ENCODE data around the gene LRRC71.
A peak's percentile ranks its signal among the peaks of the same experiment; 100 is the strongest.

The LRRC71 gene

DNA sequence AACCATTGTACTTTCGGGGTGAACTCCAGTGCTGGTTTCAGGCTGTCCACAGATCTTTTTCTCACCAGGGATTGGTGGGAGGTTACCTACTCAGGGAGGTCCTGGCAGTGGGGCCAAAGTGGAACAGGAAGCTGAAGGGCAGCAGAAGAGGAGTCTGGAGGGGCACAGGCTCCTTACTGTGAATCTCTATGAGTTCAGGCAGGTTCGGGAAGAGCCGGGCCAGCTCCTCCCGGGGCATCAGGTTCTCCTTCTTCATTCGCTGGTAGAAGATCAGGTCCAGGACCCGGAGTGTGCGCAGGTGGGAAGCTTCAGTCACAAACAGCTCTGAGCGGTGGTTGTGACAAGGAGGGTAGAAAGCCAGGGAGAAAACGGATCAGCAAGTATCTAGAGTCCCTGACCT, 26.7 kb downstream of the LRRC71 start:
- no peak for DNase-seq (ENCODE audit: low read depth in 2 of 2)

GRCh38 chr1:156947818-156948525, 27.5 kb downstream of the LRRC71 start:
- DNase-seq (ENCODE audit: low read depth in 2 of 2): no peak

GRCh38 chr1:156948708-156949107, 28.3 kb downstream of the LRRC71 start:
- DNase-seq (ENCODE audit: low read depth in 2 of 2): no peak

GRCh38 chr1:156949127-156949526, 28.7 kb downstream of the LRRC71 start:
- DNase-seq (ENCODE audit: low read depth in 2 of 2): no peak

DNA sequence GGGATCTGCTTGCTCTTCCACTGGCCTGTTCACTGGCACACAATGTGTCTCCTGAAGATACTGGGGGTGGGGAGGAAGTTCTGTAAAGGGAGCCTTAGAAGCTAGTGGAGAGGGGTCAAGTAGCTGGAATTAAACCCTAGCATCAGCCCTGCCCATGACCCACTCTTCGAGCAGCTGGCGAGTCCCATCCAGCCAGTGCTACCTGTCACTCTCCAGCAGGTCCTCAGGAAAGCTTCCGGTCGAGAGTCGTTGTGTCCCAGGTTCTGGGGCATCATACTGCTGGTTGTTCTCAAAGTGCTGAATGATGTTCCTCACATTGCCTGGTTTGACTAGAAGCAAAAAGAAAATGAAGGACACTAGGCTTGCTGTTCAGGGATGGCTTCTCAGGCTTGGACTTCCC, 30.9 kb downstream of the LRRC71 start:
- no peak for DNase-seq (ENCODE audit: low read depth in 2 of 2)

DNA sequence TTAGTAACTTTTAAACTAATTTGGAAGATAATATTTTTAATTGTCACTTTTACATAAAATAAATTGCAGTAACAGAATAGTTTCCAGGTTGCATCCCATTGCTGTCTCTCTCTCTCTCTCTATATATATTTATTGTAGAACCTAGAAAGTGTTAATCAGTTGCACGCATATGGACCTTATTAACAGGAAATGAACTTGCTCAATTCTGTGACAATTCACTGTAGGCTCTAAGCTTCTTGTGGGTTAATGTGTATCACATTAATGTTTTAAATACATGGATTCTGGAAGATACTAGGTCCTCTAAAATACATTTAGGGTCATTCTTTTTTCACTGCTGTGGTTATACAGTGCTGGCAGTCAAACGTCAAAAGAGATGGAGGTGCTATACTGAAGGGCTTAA, 33.1 kb downstream of the LRRC71 start:
- DNase-seq (ENCODE audit: low read depth in 2 of 2): no peak

- no peak for DNase-seq (ENCODE audit: low read depth in 2 of 2)
Measured at GRCh38 chr1:156956333-156956732, 35.9 kb downstream of the LRRC71 start.

- no peak for DNase-seq (ENCODE audit: low read depth in 2 of 2)
Measured at GRCh38 chr1:156957634-156958033, 37.2 kb downstream of the LRRC71 start.

DNA sequence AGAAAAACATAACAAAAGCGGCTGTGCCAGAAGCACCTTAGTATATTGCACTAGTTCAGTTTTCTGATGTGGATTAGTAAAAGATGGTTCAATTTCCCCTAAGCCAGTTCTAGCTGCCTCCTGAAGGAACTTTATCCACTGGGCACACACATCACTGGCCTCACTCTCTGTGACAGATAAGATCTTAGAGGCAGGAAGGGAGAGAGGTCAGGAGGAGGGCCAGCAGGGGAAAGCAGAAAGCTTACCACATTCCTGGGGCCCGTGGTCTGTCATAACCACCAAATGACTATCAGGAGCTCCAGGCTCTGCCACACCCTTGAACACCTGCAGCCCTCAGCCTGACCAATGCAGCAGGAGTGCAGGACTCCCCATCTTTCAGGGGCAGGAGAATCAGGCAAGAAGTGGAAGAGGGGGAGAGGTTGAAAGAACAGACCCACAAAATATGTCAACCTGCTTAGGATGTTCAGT, 37.8 kb downstream of the LRRC71 start:
- DNase-seq (ENCODE audit: low read depth in 2 of 2): no peak

- no peak for DNase-seq (ENCODE audit: low read depth in 2 of 2)
Measured at GRCh38 chr1:156959414-156959813, 39.0 kb downstream of the LRRC71 start.

- DNase-seq (ENCODE audit: low read depth in 2 of 2): no peak
Measured at GRCh38 chr1:156959925-156960324, 39.5 kb downstream of the LRRC71 start.

- DNase-seq (ENCODE audit: low read depth in 2 of 2): peak; percentile 16 to 22
Measured at GRCh38 chr1:156961709-156962108, 41.3 kb downstream of the LRRC71 start.

- peak in 1 of 2 donors; percentile 6 for DNase-seq (ENCODE audit: low read depth in 2 of 2)
Measured at GRCh38 chr1:156963621-156964020, 43.2 kb downstream of the LRRC71 start.

- DNase-seq (ENCODE audit: low read depth in 2 of 2): no peak
Measured at GRCh38 chr1:156964441-156964840, 44.0 kb downstream of the LRRC71 start.

GRCh38 chr1:156969496-156969895, 49.1 kb downstream of the LRRC71 start:
- no peak for DNase-seq (ENCODE audit: low read depth in 2 of 2)

GRCh38 chr1:156970017-156970416, 49.6 kb downstream of the LRRC71 start:
- no peak for DNase-seq (ENCODE audit: low read depth in 2 of 2)

- DNase-seq (ENCODE audit: low read depth in 2 of 2): no peak
Measured at GRCh38 chr1:156973417-156973816, 53.0 kb downstream of the LRRC71 start.

DNA sequence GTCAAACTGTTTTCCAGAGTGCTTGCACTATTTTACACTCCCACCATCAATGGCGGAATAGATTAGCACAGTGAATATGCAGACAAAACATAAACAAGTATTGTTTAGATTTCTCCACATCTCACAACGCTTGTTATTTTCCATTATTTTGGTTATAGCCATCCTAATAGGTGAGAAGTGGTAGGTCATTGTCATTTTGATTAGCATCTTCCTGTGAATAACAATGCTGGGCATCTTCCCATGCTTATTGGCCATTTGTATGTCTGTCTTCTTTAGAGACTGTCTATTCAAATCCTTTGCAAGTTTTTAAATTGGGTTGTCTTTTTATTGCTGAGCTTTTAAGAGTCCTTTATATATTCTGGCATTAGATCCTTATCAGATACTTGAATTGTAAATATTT, 54.7 kb downstream of the LRRC71 start:
- no peak for DNase-seq (ENCODE audit: low read depth in 2 of 2)

- no peak for DNase-seq (ENCODE audit: low read depth in 2 of 2)
Measured at GRCh38 chr1:156980551-156980950, 60.1 kb downstream of the LRRC71 start.
